GM13977 (cell line): ENCODE measurements around the gene COL6A2.
"Not testable (repeated sequence)": the region's sequence is repeated elsewhere in the genome, so short reads cannot be mapped to it uniquely, and the experiment has no call there.

Source experiments
- DNase-seq: peaks from one replicate; pipeline ENCODE4 v3.0.0; 2012; ENCODE audit warnings: low spot score
- CTCF ChIP-seq: IDR thresholded peaks from 2 replicates; pipeline ENCODE4 v1.5.1; 2012; ENCODE audit warnings: mild to moderate bottlenecking, control low read depth; ENCODE audit not compliant: insufficient read depth; ENCODE audit errors: extremely low read depth, missing control alignments
- in situ Hi-C: fragments of 300-500 bp; cut with MboI; formaldehyde crosslinking; loops from one replicate; pipeline ENCODE4 v1.12.0; 2022; ENCODE audit warnings: low sequenced_read_pairs, low pct_unique_long_range_greater_than_20kb, mixed read lengths, inconsistent platforms; ENCODE audit not compliant: unreplicated experiment

COL6A2 gene

GRCh38 chr21:46069719-46070279, 28.1 kb upstream of the COL6A2 start:
- TF ChIP-seq CTCF: no peak
- no peak for DNase-seq
- in situ Hi-C loops: no loop called here

GRCh38 chr21:46071082-46071481, 26.8 kb upstream of the COL6A2 start:
- in situ Hi-C loops: no loop called here
- TF ChIP-seq CTCF: no peak

GRCh38 chr21:46076724-46077123, 21.2 kb upstream of the COL6A2 start:
- in situ Hi-C loops, DNase-seq: not testable (repeated sequence)

More at GRCh38 chr21:46071082-46071481, 26.8 kb upstream of the COL6A2 start:
- DNase-seq: no peak

- no peak for TF ChIP-seq CTCF
Measured at GRCh38 chr21:46077674-46078101, 20.2 kb upstream of the COL6A2 start.

GRCh38 chr21:46078322-46078977, 19.5 kb upstream of the COL6A2 start:
- in situ Hi-C loops: no loop called here
- no peak for TF ChIP-seq CTCF
- no peak for DNase-seq

More at GRCh38 chr21:46077674-46078101, 20.2 kb upstream of the COL6A2 start:
- in situ Hi-C loops: no loop called here
- no peak for DNase-seq

- no peak for DNase-seq
- no peak for TF ChIP-seq CTCF
- in situ Hi-C loops: no loop called here
Measured at GRCh38 chr21:46078978-46079351, 18.9 kb upstream of the COL6A2 start.

GRCh38 chr21:46079352-46080170, 18.4 kb upstream of the COL6A2 start:
- no peak for DNase-seq
- TF ChIP-seq CTCF: no peak
- in situ Hi-C loops: no loop called here
